Neural cell (in vitro differentiated cells): ENCODE data around the gene GSTO2. TPM values are rescaled to one million over a fixed set of nuclear protein-coding genes. Genes with fewer than 3 reads are reported as not detected.

Source experiments
- H2AFZ ChIP-seq: fragments of 200-600, 300-800 bp; sonication (generic), shearing (Covaris generic); 2 replicates; pipeline ENCODE4 v1.6.0; 2014; ENCODE audit warnings: low read depth, mild to moderate bottlenecking, antibody characterized with exemption, low read length, moderate library complexity
- H3F3A ChIP-seq: fragments of 200-600 bp; shearing (Covaris generic); 2 replicates; pipeline ENCODE4 v1.6.1; 2016; ENCODE audit warnings: mild to moderate bottlenecking, moderate library complexity, mixed read lengths, antibody characterized with exemption, low read length; ENCODE audit not compliant: insufficient read depth, poor library complexity, severe bottlenecking
- H3K27ac ChIP-seq: fragments of 200-600, 300-800 bp; sonication (generic), shearing (Covaris generic); 2 replicates; pipeline ENCODE4 v1.5.1; 2014; ENCODE audit warnings: mild to moderate bottlenecking, low read length, moderate library complexity
- H3K27me3 ChIP-seq: fragments of 300-800, 200-600 bp; sonication (generic), shearing (Covaris generic); 2 replicates; pipeline ENCODE4 v1.6.0; 2014; ENCODE audit warnings: mild to moderate bottlenecking, low read depth, low read length, moderate library complexity; ENCODE audit not compliant: insufficient read depth
- H3K36me3 ChIP-seq: fragments of 300-800, 200-600 bp; sonication (generic), shearing (Covaris generic); 2 replicates; pipeline ENCODE4 v1.5.1; 2014; ENCODE audit warnings: mild to moderate bottlenecking, antibody characterized with exemption, low read length, moderate library complexity; ENCODE audit not compliant: insufficient read depth
- H3K4me2 ChIP-seq: fragments of 300-800, 200-600 bp; sonication (generic), shearing (Covaris generic); 2 replicates; pipeline ENCODE4 v1.6.0; 2014; ENCODE audit warnings: mild to moderate bottlenecking, low read length
- H3K4me3 ChIP-seq: fragments of 300-800, 200-600 bp; sonication (generic), shearing (Covaris generic); 2 replicates; pipeline ENCODE4 v1.5.1; 2014; ENCODE audit warnings: mild to moderate bottlenecking, low read length, moderate library complexity
- H3K79me2 ChIP-seq: fragments of 200-600 bp; shearing (Covaris generic); replicated peaks from 2 replicates; pipeline ENCODE4 v1.6.0; 2014; ENCODE audit warnings: mild to moderate bottlenecking, low read length, moderate library complexity; ENCODE audit not compliant: insufficient read depth
- H3K9ac ChIP-seq: fragments of 300-800, 200-600 bp; sonication (generic), shearing (Covaris generic); 2 replicates; pipeline ENCODE4 v1.6.1; 2016; ENCODE audit warnings: mild to moderate bottlenecking, low read length, mixed read lengths
- H3K9me2 ChIP-seq: fragments of 200-600 bp; shearing (Covaris generic); 2 replicates; pipeline ENCODE4 v1.6.1; 2016; ENCODE audit warnings: mild to moderate bottlenecking, low read length, mixed read lengths; ENCODE audit not compliant: insufficient read depth
- H3K9me3 ChIP-seq: fragments of 200-600, 300-800 bp; sonication (generic), shearing (Covaris generic); 2 replicates; pipeline ENCODE4 v1.6.1; 2016; ENCODE audit warnings: mild to moderate bottlenecking, mixed run types, low read length, moderate library complexity, mixed read lengths
- H4K20me1 ChIP-seq: fragments of 200-600 bp; shearing (Covaris generic); 2 replicates; pipeline ENCODE4 v1.6.1; 2016; ENCODE audit warnings: mild to moderate bottlenecking, mixed run types; ENCODE audit not compliant: insufficient read depth
- CTCF ChIP-seq: fragments of 450-650 bp; IDR thresholded peaks from 2 replicates; pipeline ENCODE4 v1.5.1; 2014; ENCODE audit warnings: antibody characterized with exemption, mild to moderate bottlenecking, moderate library complexity; ENCODE audit not compliant: poor library complexity, severe bottlenecking
- EP300 ChIP-seq: fragments of 450-650 bp; conservative IDR thresholded peaks from 2 replicates; pipeline ENCODE4 v1.6.1; 2014; ENCODE audit warnings: antibody characterized with exemption, mild to moderate bottlenecking, moderate library complexity; ENCODE audit not compliant: poor library complexity, severe bottlenecking
- EZH2 ChIP-seq: fragments of 200-600, 300-800 bp; shearing (Covaris generic), sonication (generic); IDR thresholded peaks from 2 replicates; pipeline ENCODE4 v1.6.1; 2014; ENCODE audit warnings: antibody characterized with exemption, low read length, borderline replicate concordance, mild to moderate bottlenecking; ENCODE audit not compliant: insufficient read depth, poor library complexity, severe bottlenecking
- MXI1 ChIP-seq: fragments of 450-650 bp; conservative IDR thresholded peaks from 2 replicates; pipeline ENCODE4 v1.6.1; 2014; ENCODE audit warnings: antibody characterized with exemption, mild to moderate bottlenecking; ENCODE audit not compliant: poor library complexity, severe bottlenecking
- POLR2AphosphoS5 ChIP-seq: IDR thresholded peaks from 2 replicates; pipeline ENCODE4 v1.6.1; 2012
- RAD21 ChIP-seq: fragments of 450-650 bp; conservative IDR thresholded peaks from 2 replicates; pipeline ENCODE4 v1.6.1; 2014; ENCODE audit warnings: antibody characterized with exemption, mild to moderate bottlenecking, moderate library complexity
- REST ChIP-seq: IDR thresholded peaks from 2 replicates; pipeline ENCODE4 v1.6.1; 2012; ENCODE audit warnings: borderline replicate concordance
- SMC3 ChIP-seq: fragments of 450-650 bp; conservative IDR thresholded peaks from 2 replicates; pipeline ENCODE4 v1.6.1; 2014; ENCODE audit warnings: antibody characterized with exemption, mild to moderate bottlenecking, moderate library complexity; ENCODE audit not compliant: poor library complexity
- TAF1 ChIP-seq: IDR thresholded peaks from 2 replicates; pipeline ENCODE4 v1.6.1; 2012; ENCODE audit warnings: low read depth
- polyA plus RNA-seq: library from polyadenylated mRNA; depleted of rRNA; stranded (reverse); fragments of >200 nt; gene quantifications from 2 replicates; pipeline ENCODE4 v1.2.3, GENCODE V29; 2014

GSTO2 gene
- polyA plus RNA-seq, 1 donor from 2014 or later: 0.53 TPM

DNA sequence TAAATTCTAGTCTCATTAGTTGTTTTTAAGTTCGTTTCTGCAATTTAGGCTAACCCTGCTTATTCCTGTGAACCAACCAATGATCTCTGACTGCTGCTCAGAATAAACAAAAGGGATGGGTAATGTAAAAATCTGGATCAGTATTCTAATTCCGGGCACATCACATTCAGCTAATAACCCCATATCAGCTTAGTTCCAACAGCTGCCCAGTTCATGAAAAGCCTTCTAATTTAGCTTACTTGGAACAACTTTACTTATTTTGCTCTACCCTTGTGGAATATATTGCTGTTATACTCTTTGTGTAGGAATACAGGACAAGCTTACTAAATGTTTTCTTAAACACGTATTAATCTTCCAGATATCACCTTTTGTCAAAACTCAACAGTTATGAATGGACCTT lies 33.2 kb upstream of the GSTO2 start:
- Histone ChIP-seq H3F3A (no peaks in the 10 kb centered on the region), H3K9me2 (no peaks in the 10 kb centered on the region), H4K20me1 (no peaks in the 10 kb centered on the region), H3K9me3 (no peaks in the 10 kb centered on the region), H3K9ac (no peak overlapping the region), H3K4me2 (no peak overlapping the region), H3K4me3 (no peak overlapping the region), H3K36me3 (no peaks in the 10 kb centered on the region), H3K27ac (no peak overlapping the region), H2AFZ (no peak overlapping the region), H3K27me3 (no peaks in the 10 kb centered on the region), H3K79me2 (no peaks in the 10 kb centered on the region)
- TF ChIP-seq POLR2AphosphoS5: no peak
- no peak for TF ChIP-seq EP300
- TF ChIP-seq TAF1: no peak
- TF ChIP-seq RAD21: no peak
- no peak for TF ChIP-seq CTCF
- no peak for TF ChIP-seq SMC3

- H4K20me1 ChIP-seq: no peaks in the 10 kb centered on the region
- H3K9me3 ChIP-seq: no peaks in the 10 kb centered on the region
- no peaks in the 10 kb centered on the region for H3K36me3 ChIP-seq
- no peak overlapping the region for H2AFZ ChIP-seq
- H3K79me2 ChIP-seq: no peaks in the 10 kb centered on the region
- TF ChIP-seq REST: no peak
- no peak overlapping the region for H3K4me3 ChIP-seq
- H3K9me2 ChIP-seq: no peaks in the 10 kb centered on the region
- H3F3A ChIP-seq: no peaks in the 10 kb centered on the region
- no peaks in the 10 kb centered on the region for H3K27me3 ChIP-seq
- H3K27ac ChIP-seq: no peak overlapping the region
- no peak overlapping the region for H3K9ac ChIP-seq
- no peak overlapping the region for H3K4me2 ChIP-seq
Observed at GRCh38 chr10:104240078-104240477, 28.9 kb upstream of the GSTO2 start.

DNA sequence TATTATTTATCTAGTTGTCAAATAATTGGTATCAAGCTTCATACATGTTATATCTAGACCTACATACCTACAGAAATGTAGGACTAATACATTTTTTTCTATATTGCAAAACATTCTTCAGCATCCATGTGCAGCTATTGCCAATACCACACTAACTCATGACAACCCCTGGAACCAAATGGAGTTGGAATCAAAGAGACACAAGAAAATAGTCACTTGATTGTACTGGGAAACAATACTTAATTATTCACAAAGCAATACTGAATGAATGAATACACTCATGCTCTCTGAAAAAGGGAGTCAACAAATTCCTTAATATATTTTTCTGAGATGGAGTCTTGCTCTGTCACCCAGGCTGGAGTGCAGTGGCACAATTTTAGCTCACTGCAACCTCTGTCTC lies 26.4 kb upstream of the GSTO2 start:
- Histone ChIP-seq H2AFZ (no peak overlapping the region), H3K4me2 (no peak overlapping the region), H3K9ac (no peak overlapping the region), H3F3A (no peaks in the 10 kb centered on the region), H4K20me1 (no peaks in the 10 kb centered on the region), H3K9me2 (no peaks in the 10 kb centered on the region), H3K27ac (no peak overlapping the region), H3K4me3 (no peak overlapping the region), H3K79me2 (no peaks in the 10 kb centered on the region), H3K36me3 (no peaks in the 10 kb centered on the region), H3K9me3 (no peaks in the 10 kb centered on the region), H3K27me3 (no peaks in the 10 kb centered on the region)
- TF ChIP-seq CTCF: no peak
- TF ChIP-seq EZH2: no peak
- TF ChIP-seq POLR2AphosphoS5: no peak
- TF ChIP-seq REST: no peak
- TF ChIP-seq RAD21: no peak
- no peak for TF ChIP-seq EP300
- TF ChIP-seq SMC3: no peak
- no peak for TF ChIP-seq MXI1
- TF ChIP-seq TAF1: no peak
